HG03280 (cell line): ENCODE results near the gene TAP1.

ENCODE experiments used
- ATAC-seq: cut with Tn5 transposase; IDR thresholded peaks from one replicate; pipeline ENCODE4 v1.9.1; 2021; ENCODE audit warnings: mild to moderate bottlenecking, moderate library complexity; ENCODE audit not compliant: unreplicated experiment

TAP1 gene

DNA sequence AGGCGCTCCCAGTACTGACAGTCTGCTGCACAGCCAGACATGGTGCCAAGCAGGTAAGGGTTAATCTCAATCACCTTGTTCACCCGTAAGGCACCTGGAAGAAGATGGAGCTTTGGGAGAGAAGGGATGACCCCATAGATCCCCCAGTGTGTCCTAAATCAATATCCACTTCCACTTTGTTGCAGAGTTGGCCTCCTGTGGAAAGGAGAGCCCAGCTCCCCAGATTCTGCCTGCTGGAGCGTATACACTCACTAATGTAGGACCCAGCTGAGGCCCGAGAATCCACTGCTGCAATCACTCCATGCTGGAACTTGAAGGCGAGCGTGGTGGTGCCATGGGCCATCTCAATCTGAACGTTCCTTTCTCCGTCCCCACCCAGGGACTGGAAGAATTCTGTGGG lies 10.8 kb downstream of the TAP1 start:
- ATAC-seq = no peak

DNA sequence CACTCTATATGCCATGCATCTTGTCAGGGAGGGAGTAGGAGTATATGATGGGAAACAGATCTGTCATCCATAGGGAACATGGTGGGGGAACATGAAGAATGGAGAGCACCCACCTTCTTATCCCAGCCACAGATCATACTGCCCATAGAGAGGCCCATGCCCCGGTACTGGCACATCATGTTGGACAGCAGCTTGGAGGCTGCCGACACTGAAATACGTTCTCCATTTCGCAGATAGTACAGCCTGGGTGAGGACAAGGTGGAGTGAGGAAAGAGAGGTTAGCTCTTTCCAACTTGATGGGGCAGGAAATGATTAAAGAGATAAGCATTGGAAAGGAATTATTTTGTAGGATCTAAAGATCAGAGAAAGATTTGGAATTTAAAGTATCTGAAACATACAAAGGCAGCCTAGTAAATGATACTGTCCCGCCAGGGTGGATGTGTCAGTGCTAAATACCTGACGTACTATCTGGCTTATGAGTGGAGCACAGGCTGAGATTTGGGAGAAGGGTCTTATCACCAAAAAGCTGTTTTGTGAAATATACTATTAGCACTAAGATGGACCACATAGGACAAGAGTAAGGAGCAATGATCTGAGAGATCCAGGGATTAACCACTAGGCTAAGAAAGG lies 11.4 kb downstream of the TAP1 start:
- ATAC-seq = no peak

DNA sequence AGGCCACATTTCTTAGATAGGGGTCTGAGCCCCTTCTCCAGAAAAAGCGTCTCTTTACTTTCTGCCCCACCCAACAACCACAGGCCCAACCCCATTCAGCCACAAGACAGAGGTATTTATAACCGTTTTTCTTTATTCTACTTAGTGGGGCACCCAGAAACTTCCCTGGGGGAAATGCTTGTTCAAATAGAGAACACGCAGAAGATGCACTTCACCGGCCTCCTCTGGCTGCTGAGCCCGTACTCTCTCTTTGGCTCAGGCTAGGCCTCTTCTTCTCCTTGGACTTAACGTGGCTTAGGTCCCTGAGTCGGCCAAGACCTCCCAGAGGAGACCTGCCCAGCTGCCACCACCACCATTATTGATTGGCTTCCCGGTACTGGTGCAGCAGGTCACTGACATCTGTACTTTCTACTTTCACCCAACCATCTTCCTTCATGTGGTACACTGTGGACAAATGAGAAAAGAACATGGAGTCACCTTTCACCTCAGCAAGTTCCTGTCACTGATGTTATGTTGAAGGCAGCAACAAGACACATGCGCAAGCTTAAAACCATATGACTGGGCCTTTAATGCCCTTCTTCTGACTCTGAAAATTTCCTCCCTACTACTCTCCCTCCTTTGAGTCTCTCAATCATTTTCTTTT lies 12.8 kb downstream of the TAP1 start:
- ATAC-seq = no peak

DNA sequence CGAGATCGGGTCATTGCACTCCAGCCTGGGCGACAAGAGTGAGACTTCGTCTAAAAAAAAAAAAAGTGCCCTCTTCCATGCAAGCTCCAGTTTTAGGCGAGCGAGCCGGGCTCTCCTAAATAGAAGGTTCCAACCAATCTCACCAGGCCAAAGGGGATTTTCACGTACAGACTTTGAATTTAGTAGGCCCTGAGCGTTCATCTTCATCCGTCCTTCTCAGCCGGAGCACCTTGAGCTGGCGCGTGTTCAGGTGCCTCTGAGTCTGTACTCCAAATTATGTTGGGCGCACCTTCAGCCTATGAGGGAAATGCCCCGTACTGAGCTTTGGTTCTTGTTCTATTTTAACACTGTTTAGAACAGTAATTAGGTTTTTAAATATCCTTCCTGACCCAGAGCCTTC lies 14.1 kb downstream of the TAP1 start:
- no peak for ATAC-seq

DNA sequence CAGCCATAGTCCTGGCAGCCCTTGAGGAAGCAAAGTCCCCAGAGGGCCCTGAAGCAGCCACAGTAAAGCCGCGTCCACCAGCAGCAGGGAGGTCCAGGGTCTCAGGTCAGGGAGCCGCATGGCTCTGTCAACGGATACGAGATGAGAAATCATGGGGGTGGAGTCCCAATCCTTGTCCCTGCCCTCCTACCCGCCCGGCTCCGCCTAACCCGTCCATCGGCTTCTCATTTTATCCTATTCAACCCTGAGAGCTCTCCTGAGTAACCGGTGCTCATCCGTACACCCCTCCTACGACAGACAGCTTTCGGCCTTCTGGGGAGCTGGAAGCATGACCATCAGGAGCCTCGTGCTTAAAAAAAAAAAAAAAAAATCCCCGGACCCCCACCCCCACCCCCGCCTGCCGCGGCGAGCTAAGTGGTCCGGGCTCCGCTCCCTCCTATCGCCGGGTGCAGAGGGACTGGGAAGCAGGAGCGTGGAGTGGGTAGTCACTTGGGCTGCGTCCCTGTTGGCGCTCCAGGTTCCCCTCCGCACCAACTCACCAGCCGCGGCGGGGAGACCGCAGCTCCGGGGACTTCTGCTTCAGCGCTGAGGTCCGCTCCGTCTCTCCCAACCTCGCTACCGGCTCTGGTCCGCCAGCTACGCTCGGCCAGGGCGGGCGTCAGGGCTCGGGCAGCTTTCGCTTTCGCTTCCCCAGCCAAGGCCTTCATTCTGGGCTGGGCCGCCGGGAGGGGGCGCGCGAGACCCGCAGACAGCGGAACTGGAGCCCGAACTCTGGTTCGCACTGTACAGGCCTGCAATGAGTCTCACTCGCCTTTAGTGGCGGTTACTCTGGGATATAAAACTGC lies 15.2 kb downstream of the TAP1 start, which contains the start of gene TAP2:
TAP2 (minus strand) TSS at position 626 of the 845 bp plus-strand sequence; CDS start at position 120, 506 bp downstream.
- ATAC-seq = peak; percentile 79

DNA sequence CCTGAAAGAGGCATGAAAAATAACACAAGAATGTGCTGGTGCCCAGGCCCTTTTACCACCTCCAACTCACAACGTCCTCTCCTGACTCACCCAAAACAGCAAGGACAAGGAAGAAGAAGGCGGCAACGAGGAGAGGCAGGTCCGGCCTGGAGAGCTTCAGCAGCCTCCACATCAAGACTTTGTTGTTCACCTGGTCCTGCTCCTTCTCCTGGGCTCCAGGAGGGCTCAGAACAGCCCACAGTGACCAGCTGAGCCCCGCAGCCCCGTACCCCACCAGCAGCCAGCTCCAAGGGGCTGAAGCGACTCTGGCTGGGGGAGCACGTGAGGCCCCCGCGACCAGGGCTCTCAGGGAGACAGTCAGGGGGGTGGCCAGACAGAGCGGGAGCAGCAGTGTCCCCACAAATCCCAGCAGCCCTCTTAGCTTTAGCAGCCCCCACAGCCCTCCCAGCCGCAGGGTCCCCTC lies 15.8 kb downstream of the TAP1 start:
- ATAC-seq = no peak

DNA sequence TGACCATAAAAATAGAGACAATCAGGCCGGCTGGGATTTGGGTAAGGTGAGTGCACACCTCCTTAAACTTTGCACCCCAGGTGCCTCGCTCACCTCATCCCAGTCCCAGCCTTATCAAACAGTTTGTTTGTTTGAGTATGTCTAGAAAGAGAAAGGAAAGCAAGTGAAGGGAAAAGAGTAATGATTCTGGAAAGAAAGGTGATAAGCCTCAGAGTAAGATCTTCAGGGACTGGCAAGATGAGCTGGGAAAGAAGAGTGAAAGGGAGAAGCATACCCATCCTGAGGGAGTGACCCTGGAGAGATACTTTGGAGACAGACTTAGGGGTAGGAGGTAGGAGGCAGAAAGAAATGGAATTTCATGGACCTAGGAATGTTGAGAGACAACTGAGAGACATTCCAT lies 16.6 kb downstream of the TAP1 start:
- no peak for ATAC-seq

DNA sequence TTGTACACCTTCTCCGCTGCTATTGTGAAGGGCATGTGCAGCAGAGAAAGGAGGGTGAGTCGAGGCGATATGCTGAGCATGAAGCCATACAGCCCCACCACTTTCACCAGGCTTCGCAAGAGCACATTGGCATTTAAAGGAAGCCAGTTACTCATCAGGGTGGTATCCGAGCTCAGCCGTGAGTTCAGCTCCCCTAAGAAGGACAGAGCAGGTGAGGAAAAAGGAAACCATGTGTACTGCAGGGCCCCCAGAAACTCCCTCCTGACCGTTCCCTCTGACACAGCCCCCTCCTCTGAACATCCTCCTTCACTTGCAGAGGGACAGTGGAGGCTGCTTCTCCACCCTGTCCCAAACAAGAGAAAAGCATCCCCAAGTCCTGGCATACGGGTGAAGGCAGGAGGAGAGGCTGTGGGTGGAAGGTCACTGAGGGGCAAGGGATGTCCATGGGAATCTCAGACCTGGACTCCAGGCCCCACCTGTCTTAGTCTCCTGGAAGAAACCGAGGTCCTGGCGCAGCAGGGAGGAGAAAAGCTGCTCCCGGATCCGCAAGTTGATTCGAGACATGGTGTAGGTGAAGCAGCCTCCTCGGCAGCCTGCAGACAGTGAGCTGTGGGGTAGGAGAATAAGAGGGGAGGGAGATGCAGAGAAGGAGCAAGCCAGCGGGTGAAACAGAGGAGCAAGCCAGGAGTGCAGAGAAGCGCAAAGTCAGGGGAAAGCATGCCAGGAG lies 18.2 kb downstream of the TAP1 start:
- ATAC-seq = no peak

DNA sequence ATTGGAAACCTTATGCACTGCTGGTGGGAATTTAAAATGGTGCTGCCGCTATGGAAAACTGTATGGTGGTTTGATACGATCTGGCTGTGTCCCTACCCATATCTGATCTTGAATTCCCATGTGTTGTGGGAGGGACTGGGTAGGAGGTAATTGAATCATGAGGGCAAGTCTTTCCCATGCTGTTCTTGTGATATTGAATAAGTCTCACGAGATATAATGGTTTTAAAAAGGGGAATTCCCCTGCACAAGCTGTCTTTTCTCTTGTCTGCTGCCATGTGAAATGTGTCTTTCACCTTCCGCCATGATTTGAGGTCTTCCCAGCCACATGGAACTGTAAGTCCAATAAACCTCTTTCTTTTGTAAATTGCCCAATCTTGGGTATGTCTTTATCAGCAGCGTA lies 19.8 kb downstream of the TAP1 start:
- no peak for ATAC-seq

DNA sequence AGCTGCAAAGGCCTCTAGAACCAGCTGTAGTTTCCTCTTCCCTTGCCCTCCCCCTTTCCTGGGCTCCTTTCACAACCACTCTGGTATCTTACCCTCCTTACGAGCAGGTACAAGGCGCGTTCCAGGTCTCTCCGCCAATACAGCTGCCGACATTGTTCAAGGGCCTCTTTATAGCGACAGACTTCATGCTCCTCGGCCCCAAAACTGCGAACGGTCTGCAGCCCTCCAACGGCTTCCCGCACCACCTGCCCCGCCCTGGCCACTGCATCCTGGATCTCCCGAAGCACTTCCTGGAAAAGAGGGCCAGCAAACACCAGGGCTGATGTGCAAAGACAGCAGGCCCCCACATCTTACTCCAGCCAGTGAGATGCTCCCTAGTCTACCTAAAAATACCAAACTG lies 21.0 kb downstream of the TAP1 start:
- ATAC-seq = no peak

DNA sequence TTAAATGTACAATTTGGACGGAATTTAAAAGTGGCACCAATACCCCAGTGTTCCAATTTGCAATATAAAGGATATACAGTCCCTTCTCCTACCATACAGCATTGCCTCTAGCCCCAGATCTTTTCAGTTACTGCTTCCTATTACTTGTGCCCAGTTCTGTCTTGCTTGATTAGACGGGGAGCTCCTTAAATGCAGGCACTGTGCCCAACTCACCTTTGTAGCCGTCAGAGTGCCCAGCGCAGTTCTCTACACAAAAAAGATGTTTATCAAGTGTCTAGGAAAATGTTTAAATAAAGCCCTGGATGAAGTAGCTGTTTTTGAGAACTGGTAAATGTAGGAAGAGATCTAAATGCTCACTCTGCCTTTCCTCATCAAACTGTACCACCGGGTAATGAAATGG lies 22.6 kb downstream of the TAP1 start:
- no peak for ATAC-seq

DNA sequence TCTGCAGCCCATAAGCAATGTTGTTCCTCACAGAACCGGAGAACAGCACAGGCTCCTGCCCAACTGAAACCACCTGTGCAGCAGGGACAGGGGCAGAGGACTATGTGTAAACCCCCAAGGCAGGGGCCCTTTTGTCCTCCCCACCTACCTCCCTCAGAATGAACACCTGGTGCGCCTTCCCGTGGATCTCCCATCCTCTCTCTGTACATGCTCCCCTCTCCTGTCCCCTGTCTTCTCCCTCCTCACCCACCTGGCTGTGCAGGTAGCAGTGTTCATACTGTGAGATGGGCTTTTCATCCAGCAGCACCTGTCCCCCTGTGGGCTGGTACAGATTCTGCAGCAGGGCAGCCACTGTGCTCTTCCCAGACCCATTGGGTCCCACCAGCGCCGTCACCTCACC lies 23.5 kb downstream of the TAP1 start:
- no peak for ATAC-seq

DNA sequence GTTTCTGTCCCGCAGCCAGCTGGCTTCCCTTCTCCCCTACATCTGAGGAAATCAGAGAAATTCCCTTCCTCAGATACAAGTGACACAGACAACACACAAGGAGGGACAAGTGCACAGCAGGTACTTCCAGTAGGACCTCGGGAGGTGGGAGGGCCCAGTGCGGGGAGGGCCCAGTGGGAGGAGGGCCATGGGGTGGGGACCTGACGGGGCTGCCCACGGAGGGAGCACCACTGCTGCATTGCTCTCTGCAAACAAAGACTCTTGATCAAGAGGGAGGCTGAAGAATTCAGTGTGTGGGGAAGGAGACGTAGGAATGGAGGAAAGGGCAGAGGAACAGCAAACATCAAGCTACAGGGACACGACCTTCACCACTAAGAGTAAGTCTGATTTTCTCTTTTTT lies 24.0 kb downstream of the TAP1 start:
- ATAC-seq = no peak

DNA sequence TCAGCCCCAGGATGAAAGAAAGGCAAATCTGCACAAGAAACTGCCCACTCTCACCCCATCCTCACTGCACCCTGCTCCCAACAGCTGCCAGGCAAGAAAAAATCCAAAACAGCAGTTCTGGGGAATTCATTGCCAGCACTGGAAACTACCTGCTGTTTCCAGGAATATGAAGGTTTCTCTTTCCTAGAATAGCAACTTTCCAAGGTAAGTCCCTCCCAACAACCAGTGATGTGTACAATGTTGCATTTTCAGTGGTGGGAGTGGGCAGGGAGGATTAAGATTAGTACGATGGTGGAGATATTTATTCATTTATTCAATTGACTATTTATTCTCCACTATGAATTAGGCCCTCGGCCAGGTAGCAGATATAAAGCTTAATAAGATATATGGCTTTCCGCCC lies 26.5 kb downstream of the TAP1 start:
- no peak for ATAC-seq

DNA sequence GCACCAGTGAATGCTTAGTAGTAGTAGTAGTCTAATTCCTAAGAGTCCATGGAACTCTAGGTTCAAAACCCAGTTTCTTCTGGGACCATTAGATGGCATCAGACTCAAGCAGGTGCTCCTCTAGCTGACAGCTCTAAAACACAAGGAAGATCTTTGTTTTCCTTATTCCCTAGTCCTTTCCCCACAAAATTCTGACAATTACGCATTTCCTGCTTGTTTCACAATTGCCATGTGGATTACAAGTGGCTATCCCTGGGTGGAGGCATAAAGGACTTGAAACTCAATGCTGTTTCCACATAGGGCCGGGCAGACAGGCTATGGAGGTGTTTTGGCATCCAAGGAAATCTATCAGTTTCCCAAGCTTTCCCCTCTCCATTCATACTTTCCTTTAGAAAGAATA lies 27.5 kb downstream of the TAP1 start:
- no peak for ATAC-seq

DNA sequence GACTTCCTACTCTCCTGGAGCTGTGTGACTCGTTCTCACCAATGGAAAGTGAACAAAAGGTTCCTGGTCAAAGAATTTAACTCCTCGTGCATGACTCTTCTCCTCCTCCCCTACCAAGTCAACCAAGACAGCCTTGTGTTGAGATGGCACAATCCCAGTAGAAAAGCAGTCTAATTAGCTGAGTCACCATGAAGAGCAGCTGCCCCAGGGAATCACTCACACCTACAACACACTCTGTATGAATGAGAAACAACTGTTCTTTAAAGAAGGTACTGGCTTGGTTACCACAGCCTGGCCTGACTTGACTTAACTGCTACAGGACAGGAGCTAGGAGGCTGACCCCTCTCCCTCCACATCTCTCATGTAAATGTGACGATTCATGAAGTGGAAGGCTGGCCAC lies 33.8 kb downstream of the TAP1 start:
- ATAC-seq = no peak

DNA sequence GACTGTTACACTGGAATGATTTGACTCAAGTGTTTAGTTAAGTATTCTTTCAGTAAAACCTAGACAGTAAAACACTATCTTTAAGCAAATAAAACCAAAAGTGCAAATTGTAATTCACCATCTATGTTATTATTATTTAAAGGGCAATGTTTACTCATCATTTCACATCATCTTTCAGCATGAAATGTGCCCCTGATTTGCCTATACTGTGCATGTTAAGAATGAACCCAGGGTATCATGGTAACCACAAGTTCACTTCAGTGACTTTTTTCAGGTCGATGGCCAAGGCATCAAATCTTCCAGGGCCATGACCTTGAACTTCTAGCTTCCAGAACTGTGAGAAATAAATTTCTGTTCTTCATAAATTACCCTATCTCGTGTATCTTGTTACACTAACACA lies 34.6 kb downstream of the TAP1 start:
- no peak for ATAC-seq

DNA sequence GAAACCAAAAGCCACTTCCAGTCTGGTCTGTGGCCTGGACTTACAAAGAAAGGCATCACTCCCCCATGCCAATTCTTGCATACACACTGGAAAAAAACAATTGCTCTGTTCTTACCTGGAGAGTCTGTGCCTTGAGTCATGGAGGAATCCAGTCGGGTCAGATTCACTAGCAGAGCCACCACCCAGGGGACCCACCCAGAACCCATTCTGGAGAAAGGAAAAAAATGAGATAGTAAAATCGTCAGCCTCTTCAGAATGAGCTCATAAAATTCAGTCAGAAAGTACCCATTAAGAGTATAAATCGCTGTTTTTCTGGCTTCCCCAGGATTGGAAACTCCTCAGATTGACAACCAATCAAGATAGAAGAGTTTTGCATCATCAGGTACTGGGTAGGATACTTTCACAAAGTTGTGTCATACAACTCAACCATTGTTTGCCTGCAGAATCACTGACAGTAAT lies 36.7 kb downstream of the TAP1 start, which contains the start of gene HLA-DOB:
HLA-DOB (minus strand) TSS at position 257 of the 459 bp plus-strand sequence; CDS start at position 206, 51 bp downstream.
- ATAC-seq = no peak

DNA sequence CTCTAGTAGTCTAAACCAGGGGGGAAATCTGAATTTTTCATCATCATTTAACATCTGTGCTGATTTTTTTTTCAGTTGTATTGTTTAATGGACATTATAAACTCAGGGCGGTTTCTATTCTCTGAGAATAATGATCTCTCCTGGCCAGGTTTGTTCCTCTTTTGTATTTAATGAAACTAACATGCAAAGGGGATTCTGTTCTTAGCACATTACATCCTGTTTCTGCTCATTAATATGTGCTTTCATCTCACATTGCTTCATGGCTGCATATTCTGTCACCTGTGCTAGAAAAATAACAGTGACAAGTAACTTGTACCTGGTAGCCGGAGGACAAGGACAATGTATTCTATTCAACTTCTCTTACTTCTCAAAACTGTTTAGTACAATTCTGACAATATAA lies 37.5 kb downstream of the TAP1 start:
- ATAC-seq = peak; percentile 63

DNA sequence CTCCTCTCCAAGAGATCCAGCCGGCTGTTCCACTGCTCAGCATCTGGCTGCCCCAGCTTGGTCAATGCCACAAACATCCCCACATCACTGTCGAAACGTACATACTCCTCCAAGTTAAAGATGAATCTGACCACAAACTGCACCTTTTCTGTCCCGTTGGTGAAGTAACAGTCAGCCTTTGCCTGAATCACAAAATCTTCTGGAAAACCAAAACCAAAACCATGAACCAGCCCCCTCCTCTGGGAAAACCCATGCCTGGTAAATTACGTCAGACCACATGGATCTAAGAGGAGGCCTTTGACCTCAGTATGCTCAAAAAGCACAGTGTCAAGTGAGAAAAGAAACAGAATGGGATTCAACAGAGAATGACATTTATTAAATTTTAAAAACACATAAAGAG lies 38.4 kb downstream of the TAP1 start:
- ATAC-seq = no peak

DNA sequence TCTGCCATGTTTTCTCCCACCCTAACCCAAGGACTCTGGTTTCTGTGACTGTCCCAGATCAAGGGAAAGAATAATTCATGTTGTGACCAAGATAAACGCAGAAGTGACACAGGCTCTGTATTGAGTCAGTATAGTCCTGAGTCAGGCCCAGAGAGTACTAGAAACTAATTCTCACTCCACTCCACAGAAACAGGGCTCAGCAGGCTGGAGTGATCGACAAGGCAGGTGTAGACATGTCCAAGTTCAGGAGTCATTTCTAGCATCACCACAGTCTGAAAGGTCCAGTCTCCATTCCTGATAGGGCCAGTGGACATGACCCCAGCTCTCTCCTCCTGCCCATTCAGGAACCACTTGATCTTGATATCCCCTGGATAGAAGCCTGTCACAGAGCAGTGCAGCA lies 39.4 kb downstream of the TAP1 start:
- ATAC-seq = no peak
